DOHH2 (cell line): ENCODE measurements around the gene NOB1.

Experiments
- H3F3A ChIP-seq: fragments of 200-600 bp; sonication (generic), shearing (Covaris generic); 2 replicates; pipeline ENCODE4 v1.6.0; 2016; ENCODE audit warnings: antibody characterized with exemption, mild to moderate bottlenecking; ENCODE audit not compliant: control insufficient read depth, insufficient read depth
- H3K27ac ChIP-seq: fragments of 200-600 bp; sonication (generic); 2 replicates; pipeline ENCODE4 v1.5.1; 2014; ENCODE audit warnings: low read depth, mild to moderate bottlenecking, low read length, moderate library complexity
- H3K27me3 ChIP-seq: fragments of 200-600 bp; sonication (generic); 2 replicates; pipeline ENCODE4 v1.6.1; 2014; ENCODE audit warnings: mild to moderate bottlenecking, low read length, mixed read lengths; ENCODE audit not compliant: control insufficient read depth
- H3K36me3 ChIP-seq: fragments of 200-600 bp; sonication (generic); 2 replicates; pipeline ENCODE4 v1.6.1; 2014; ENCODE audit warnings: mild to moderate bottlenecking, low read length, moderate library complexity, mixed read lengths; ENCODE audit not compliant: control insufficient read depth
- H3K4me1 ChIP-seq: fragments of 200-600 bp; sonication (generic); 2 replicates; pipeline ENCODE4 v1.6.1; 2014; ENCODE audit warnings: mild to moderate bottlenecking, low read length, mixed read lengths; ENCODE audit not compliant: control insufficient read depth
- H3K4me2 ChIP-seq: fragments of 200-600 bp; sonication (generic); 2 replicates; pipeline ENCODE4 v1.6.0; 2014; ENCODE audit warnings: mild to moderate bottlenecking, low read length, moderate library complexity
- H3K4me3 ChIP-seq: fragments of 200-600 bp; sonication (generic); 2 replicates; pipeline ENCODE4 v1.5.1; 2014; ENCODE audit warnings: mild to moderate bottlenecking, low read length, mixed read lengths
- H3K79me2 ChIP-seq: fragments of 200-600 bp; sonication (generic); 2 replicates; pipeline ENCODE4 v1.6.1; 2014; ENCODE audit warnings: mild to moderate bottlenecking, low read length, mixed read lengths; ENCODE audit not compliant: control insufficient read depth
- H3K9me2 ChIP-seq: fragments of 200-600 bp; sonication (generic); replicated peaks from 2 replicates; pipeline ENCODE4 v1.6.1; 2014; ENCODE audit warnings: mild to moderate bottlenecking, low read length, mixed read lengths; ENCODE audit not compliant: control insufficient read depth
- H3K9me3 ChIP-seq: fragments of 200-600 bp; sonication (generic); 2 replicates; pipeline ENCODE4 v1.6.1; 2014; ENCODE audit warnings: antibody characterized with exemption, low read length, mixed read lengths; ENCODE audit not compliant: control insufficient read depth, insufficient read depth
- H4K20me1 ChIP-seq: fragments of 200-600 bp; sonication (generic); 2 replicates; pipeline ENCODE4 v1.6.0; 2014; ENCODE audit warnings: low read depth, mild to moderate bottlenecking, antibody characterized with exemption, low read length, moderate library complexity; ENCODE audit not compliant: control insufficient read depth, insufficient read depth
- EZH2phosphoT487 ChIP-seq: fragments of 200-600 bp; sonication (generic); IDR thresholded peaks from 2 replicates; pipeline ENCODE4 v1.6.1; 2017; ENCODE audit warnings: borderline replicate concordance, mild to moderate bottlenecking, antibody characterized with exemption, low read length, moderate library complexity, mixed read lengths
- TF ChIP-seq, protein P1 (sequence below): fragments of 200-600 bp; sonication (generic); IDR thresholded peaks from one replicate; pipeline ENCODE4 v1.5.1; 2014; ENCODE audit warnings: antibody characterized with exemption, mild to moderate bottlenecking, low read depth, low read length; ENCODE audit not compliant: poor library complexity, severe bottlenecking

Gene NOB1

DNA sequence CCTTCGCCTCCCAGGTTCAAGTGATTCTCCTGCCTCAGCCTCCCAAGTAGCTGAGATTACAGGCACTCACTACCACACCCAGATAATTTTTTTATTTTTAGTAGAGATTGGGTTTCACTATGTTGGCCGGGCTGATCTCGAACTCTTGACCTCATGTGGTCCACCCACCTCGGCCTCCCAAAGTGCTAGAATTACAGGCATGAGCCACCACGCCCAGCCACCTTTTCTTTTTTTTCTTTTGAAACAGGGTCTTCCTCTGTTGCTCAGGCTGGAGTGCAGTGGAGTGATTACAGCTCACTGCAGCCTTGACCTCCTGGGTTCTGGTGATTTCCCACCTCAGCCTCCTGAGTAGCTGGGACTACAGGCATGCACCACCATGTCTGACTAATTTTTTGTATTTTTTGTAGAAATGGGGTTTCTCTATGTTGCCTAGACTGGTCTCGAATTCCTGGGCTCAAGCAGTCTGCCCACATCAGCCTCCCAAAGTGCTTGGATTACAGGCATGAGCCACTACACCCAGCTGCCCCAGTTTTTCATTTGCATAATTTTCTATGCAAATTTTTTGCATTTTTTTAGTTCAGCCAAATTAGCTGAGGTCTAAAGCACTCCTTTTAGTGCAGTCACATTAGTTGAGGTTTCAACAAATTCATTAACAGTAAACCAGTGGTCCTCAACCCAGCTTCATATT is 18.7 kb upstream of the NOB1 start:
- peaks cover 82% of the 10 kb centered on the region for H3K79me2 ChIP-seq
- H3K4me1 ChIP-seq = peaks cover 37% of the 10 kb centered on the region
- H3K9me2 ChIP-seq = no peaks in the 10 kb centered on the region
- TF ChIP-seq, protein P1, sequence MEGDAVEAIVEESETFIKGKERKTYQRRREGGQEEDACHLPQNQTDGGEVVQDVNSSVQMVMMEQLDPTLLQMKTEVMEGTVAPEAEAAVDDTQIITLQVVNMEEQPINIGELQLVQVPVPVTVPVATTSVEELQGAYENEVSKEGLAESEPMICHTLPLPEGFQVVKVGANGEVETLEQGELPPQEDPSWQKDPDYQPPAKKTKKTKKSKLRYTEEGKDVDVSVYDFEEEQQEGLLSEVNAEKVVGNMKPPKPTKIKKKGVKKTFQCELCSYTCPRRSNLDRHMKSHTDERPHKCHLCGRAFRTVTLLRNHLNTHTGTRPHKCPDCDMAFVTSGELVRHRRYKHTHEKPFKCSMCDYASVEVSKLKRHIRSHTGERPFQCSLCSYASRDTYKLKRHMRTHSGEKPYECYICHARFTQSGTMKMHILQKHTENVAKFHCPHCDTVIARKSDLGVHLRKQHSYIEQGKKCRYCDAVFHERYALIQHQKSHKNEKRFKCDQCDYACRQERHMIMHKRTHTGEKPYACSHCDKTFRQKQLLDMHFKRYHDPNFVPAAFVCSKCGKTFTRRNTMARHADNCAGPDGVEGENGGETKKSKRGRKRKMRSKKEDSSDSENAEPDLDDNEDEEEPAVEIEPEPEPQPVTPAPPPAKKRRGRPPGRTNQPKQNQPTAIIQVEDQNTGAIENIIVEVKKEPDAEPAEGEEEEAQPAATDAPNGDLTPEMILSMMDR = no peak
- TF ChIP-seq EZH2phosphoT487 = no peak
- no peaks in the 10 kb centered on the region for H3F3A ChIP-seq
- no peak overlapping the region for H3K27ac ChIP-seq
- peak overlapping the region; percentile 42 for H3K4me3 ChIP-seq
- H3K9me3 ChIP-seq = 0 out of 2 replicates have a peak, but pooled peaks cover 7% of the 10 kb centered on the region
- no peaks in the 10 kb centered on the region for H4K20me1 ChIP-seq
- H3K27me3 ChIP-seq = no peaks in the 10 kb centered on the region
- H3K4me2 ChIP-seq = peak overlapping the region; percentile 57
- H3K36me3 ChIP-seq = peaks cover 17% of the 10 kb centered on the region

DNA sequence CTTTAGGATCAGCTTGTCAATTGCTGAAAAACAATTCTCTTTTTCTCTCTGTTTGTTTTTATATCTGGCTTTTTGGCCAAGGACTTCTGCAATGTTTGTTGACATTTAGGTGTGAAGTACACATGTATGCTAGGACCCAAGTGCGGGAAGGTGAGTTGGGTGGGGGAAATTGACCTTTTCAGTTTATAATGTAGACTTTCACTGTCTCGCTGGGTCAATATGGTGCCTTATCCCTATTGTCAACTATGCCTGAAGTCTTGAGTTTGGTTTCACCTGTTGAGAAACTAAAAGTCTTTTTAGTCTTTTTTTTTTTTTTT is 16.9 kb upstream of the NOB1 start:
- H3K36me3 ChIP-seq = peaks cover 17% of the 10 kb centered on the region
- H3K9me2 ChIP-seq = no peaks in the 10 kb centered on the region
- H3K4me2 ChIP-seq = no peak overlapping the region
- no peak overlapping the region for H3K27ac ChIP-seq
- no peak overlapping the region for H3K4me3 ChIP-seq
- 0 out of 2 replicates have a peak, but pooled peaks cover 7% of the 10 kb centered on the region for H3K9me3 ChIP-seq
- H3K4me1 ChIP-seq = peaks cover 37% of the 10 kb centered on the region
- no peaks in the 10 kb centered on the region for H3K27me3 ChIP-seq
- no peaks in the 10 kb centered on the region for H4K20me1 ChIP-seq
- TF ChIP-seq, protein P1 = no peak
- no peak for TF ChIP-seq EZH2phosphoT487
- H3F3A ChIP-seq = no peaks in the 10 kb centered on the region; the same call in 1 of the 2 replicates
- peaks cover 94% of the 10 kb centered on the region for H3K79me2 ChIP-seq

DNA sequence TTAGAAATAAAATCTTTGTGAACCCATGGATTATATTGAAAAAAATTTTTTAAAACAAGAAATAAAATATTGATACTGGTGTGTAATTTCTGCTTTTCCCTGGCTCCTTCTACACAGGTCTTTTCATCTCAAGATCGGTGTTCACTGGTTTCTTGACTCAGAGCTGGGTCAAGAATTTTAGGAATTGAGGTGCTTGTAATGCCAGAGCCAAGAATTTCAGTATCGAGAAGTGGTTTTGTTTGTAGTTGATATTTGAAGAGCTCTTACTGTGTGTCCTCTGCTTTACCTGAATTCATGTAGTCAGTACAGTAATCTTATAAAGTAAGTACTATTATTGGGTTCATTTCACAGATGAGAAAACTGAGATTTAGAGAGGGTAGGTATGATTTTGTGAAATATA is 14.7 kb upstream of the NOB1 start:
- H3K4me3 ChIP-seq = no peak overlapping the region
- no peaks in the 10 kb centered on the region for H4K20me1 ChIP-seq
- no peaks in the 10 kb centered on the region for H3K9me3 ChIP-seq
- no peak overlapping the region for H3K4me2 ChIP-seq
- no peak overlapping the region for H3K27ac ChIP-seq
- H3K79me2 ChIP-seq = peaks cover 96% of the 10 kb centered on the region
- no peaks in the 10 kb centered on the region for H3K9me2 ChIP-seq
- no peaks in the 10 kb centered on the region; the same call in none of the 2 replicates for H3F3A ChIP-seq
- peaks cover 35% of the 10 kb centered on the region for H3K4me1 ChIP-seq
- TF ChIP-seq, protein P1 = no peak
- TF ChIP-seq EZH2phosphoT487 = no peak
- peaks cover 2% of the 10 kb centered on the region; the same call in 1 of the 2 replicates for H3K36me3 ChIP-seq
- no peaks in the 10 kb centered on the region for H3K27me3 ChIP-seq
